ENCODE results near the gene TWSG1.

GRCh38 chr18:9436206-9436929 lies 101.8 kb downstream of the TWSG1 start:
- TF ChIP-seq, protein P1, sequence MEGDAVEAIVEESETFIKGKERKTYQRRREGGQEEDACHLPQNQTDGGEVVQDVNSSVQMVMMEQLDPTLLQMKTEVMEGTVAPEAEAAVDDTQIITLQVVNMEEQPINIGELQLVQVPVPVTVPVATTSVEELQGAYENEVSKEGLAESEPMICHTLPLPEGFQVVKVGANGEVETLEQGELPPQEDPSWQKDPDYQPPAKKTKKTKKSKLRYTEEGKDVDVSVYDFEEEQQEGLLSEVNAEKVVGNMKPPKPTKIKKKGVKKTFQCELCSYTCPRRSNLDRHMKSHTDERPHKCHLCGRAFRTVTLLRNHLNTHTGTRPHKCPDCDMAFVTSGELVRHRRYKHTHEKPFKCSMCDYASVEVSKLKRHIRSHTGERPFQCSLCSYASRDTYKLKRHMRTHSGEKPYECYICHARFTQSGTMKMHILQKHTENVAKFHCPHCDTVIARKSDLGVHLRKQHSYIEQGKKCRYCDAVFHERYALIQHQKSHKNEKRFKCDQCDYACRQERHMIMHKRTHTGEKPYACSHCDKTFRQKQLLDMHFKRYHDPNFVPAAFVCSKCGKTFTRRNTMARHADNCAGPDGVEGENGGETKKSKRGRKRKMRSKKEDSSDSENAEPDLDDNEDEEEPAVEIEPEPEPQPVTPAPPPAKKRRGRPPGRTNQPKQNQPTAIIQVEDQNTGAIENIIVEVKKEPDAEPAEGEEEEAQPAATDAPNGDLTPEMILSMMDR (IDR thresholded peaks at IDR 0.05; ENCODE audit: poor library complexity, severe bottlenecking), result no peak
- no peak for TF ChIP-seq SMC3 (conservative IDR thresholded peaks at IDR 0.05; ENCODE audit: poor library complexity)
- no peak for TF ChIP-seq EP300 (conservative IDR thresholded peaks at IDR 0.05; ENCODE audit: poor library complexity, severe bottlenecking)
- no peak for TF ChIP-seq EZH2 (IDR thresholded peaks at IDR 0.05; ENCODE audit: borderline replicate concordance, insufficient read depth, low read length, poor library complexity, severe bottlenecking)
- TF ChIP-seq, protein P2, sequence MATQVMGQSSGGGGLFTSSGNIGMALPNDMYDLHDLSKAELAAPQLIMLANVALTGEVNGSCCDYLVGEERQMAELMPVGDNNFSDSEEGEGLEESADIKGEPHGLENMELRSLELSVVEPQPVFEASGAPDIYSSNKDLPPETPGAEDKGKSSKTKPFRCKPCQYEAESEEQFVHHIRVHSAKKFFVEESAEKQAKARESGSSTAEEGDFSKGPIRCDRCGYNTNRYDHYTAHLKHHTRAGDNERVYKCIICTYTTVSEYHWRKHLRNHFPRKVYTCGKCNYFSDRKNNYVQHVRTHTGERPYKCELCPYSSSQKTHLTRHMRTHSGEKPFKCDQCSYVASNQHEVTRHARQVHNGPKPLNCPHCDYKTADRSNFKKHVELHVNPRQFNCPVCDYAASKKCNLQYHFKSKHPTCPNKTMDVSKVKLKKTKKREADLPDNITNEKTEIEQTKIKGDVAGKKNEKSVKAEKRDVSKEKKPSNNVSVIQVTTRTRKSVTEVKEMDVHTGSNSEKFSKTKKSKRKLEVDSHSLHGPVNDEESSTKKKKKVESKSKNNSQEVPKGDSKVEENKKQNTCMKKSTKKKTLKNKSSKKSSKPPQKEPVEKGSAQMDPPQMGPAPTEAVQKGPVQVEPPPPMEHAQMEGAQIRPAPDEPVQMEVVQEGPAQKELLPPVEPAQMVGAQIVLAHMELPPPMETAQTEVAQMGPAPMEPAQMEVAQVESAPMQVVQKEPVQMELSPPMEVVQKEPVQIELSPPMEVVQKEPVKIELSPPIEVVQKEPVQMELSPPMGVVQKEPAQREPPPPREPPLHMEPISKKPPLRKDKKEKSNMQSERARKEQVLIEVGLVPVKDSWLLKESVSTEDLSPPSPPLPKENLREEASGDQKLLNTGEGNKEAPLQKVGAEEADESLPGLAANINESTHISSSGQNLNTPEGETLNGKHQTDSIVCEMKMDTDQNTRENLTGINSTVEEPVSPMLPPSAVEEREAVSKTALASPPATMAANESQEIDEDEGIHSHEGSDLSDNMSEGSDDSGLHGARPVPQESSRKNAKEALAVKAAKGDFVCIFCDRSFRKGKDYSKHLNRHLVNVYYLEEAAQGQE (IDR thresholded peaks at IDR 0.05; ENCODE audit: borderline replicate concordance), result no peak

Measured in neural cell (in vitro differentiated cells).